Measurements from ENCODE around the gene SLC27A6. TPM values are rescaled to one million over a fixed set of nuclear protein-coding genes. Genes with fewer than 3 reads are reported as not detected.

SLC27A6 gene
- total and polyA plus RNA-seq, 12 donors, result 11.0 to 125 (median 50.0) TPM

DNA sequence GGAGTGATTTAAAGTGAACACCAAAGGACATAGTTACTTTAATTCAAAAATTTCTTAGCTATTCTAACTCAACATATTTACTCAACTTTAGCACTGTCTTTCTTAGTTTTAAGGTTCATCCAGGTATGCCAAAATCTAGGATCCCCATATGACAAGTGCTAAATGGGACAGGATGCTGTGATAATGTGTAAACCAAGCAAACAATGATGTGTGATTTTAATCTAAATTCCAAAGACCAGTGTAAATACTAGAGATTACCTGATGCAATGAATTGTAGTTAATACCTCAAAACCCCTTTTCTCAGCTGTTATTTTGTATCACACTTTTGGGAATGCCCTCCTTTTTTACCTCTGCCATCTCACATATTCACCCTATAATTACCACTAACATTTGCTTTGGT, 102.5 kb downstream of the SLC27A6 start:
- no peak for TF ChIP-seq CTCF (IDR thresholded peaks at IDR 0.05)
- DNase-seq (no peak), ATAC-seq (no peak)
- Histone ChIP-seq H3K4me1 (peaks cover 0 to 14% (median 9%) of the 10 kb centered on the region in 9 donors), H3K36me3 (no peaks in the 10 kb centered on the region), H3K4me3 (no peak overlapping the region), H3K9me3 (no peaks in the 10 kb centered on the region), H3K27ac (no peak overlapping the region), H3K27me3 (no peaks in the 10 kb centered on the region)
- intact Hi-C loops (cut with DNase I), result no loop called here

- Histone ChIP-seq H3K4me3 (no peak overlapping the region), H3K4me1 (no peaks in the 10 kb centered on the region), H3K27ac (no peak overlapping the region), H3K9me3 (no peaks in the 10 kb centered on the region), H3K27me3 (no peaks in the 10 kb centered on the region), H3K36me3 (no peaks in the 10 kb centered on the region)
- TF ChIP-seq CTCF (IDR thresholded peaks at IDR 0.05), result no peak
- no peak for DNase-seq
- intact Hi-C loops (cut with DNase I), result no loop called here
- no peak for ATAC-seq
- 93 to 94% methylated on average over 2 of the region's 2 CpGs for WGBS, 2 donors
Measured at GRCh38 chr5:129069292-129069691, 104.0 kb downstream of the SLC27A6 start.

GRCh38 chr5:129073111-129073510, 107.8 kb downstream of the SLC27A6 start:
- 58 to 70% methylated on average over 3 of the region's 3 CpGs for WGBS, 2 donors
- H3K27ac ChIP-seq, result no peak overlapping the region
- ATAC-seq, result no peak
- intact Hi-C loops (cut with DNase I), result no loop called here
- H3K4me3 ChIP-seq, result no peak overlapping the region
- no peak for DNase-seq
- no peaks in the 10 kb centered on the region for H3K36me3 ChIP-seq
- no peaks in the 10 kb centered on the region for H3K4me1 ChIP-seq
- no peak for TF ChIP-seq CTCF (IDR thresholded peaks at IDR 0.05)
- H3K9me3 ChIP-seq, result no peaks in the 10 kb centered on the region
- no peaks in the 10 kb centered on the region for H3K27me3 ChIP-seq

- Histone ChIP-seq H3K27ac (no peak overlapping the region), H3K9me3 (no peaks in the 10 kb centered on the region), H3K4me3 (no peak overlapping the region), H3K36me3 (no peaks in the 10 kb centered on the region), H3K4me1 (peaks cover 0 to 5% (median 0%) of the 10 kb centered on the region in 9 donors), H3K27me3 (no peaks in the 10 kb centered on the region)
- intact Hi-C loops (cut with DNase I), result no loop called here
- no peak for DNase-seq
- ATAC-seq, result no peak
- TF ChIP-seq CTCF (IDR thresholded peaks at IDR 0.05), result no peak
- WGBS, 2 donors, result 68 to 76% methylated on average over 4 of the region's 4 CpGs
Measured at GRCh38 chr5:129074903-129075302, 109.6 kb downstream of the SLC27A6 start.

Measured in heart right ventricle (tissue), 16 donors.